HAP-1 (cell line): ENCODE measurements around the gene CRACR2B.

Experiments
- DNase-seq, 2 experiments: peaks; one replicate each; pipeline ENCODE4 v3.0.0-alpha.2; 2016 to 2020; ENCODE audit warnings: low spot score in 2 of 2
- H3K27me3 ChIP-seq: fragments of 250-450 bp; sonication (Bioruptor Pico); 2 replicates; pipeline ENCODE4 v1.5.1; 2020; ENCODE audit warnings: low read depth, mild to moderate bottlenecking, moderate library complexity
- H3K36me3 ChIP-seq: fragments of 250-450 bp; sonication (Bioruptor Pico); replicated peaks from 2 replicates; pipeline ENCODE4 v1.5.1; 2020; ENCODE audit warnings: mild to moderate bottlenecking
- H3K4me1 ChIP-seq: fragments of 250-450 bp; sonication (Bioruptor Pico); 2 replicates; pipeline ENCODE4 v1.5.1; 2020; ENCODE audit warnings: mild to moderate bottlenecking
- H3K4me3 ChIP-seq: fragments of 250-450 bp; sonication (Bioruptor Pico); 2 replicates; pipeline ENCODE4 v1.5.1; 2020; ENCODE audit warnings: mild to moderate bottlenecking, moderate library complexity
- H3K9me3 ChIP-seq: fragments of 250-450 bp; sonication (Bioruptor Pico); 2 replicates; pipeline ENCODE4 v1.5.1; 2020; ENCODE audit warnings: mild to moderate bottlenecking, moderate library complexity
- in situ Hi-C: fragments of 300-500 bp; cut with MboI; formaldehyde crosslinking; loops from 3 replicates; pipeline ENCODE4 v1.14.3; 2020; ENCODE audit warnings: low sequenced_read_pairs, inconsistent platforms, mixed read lengths

The CRACR2B gene

DNA sequence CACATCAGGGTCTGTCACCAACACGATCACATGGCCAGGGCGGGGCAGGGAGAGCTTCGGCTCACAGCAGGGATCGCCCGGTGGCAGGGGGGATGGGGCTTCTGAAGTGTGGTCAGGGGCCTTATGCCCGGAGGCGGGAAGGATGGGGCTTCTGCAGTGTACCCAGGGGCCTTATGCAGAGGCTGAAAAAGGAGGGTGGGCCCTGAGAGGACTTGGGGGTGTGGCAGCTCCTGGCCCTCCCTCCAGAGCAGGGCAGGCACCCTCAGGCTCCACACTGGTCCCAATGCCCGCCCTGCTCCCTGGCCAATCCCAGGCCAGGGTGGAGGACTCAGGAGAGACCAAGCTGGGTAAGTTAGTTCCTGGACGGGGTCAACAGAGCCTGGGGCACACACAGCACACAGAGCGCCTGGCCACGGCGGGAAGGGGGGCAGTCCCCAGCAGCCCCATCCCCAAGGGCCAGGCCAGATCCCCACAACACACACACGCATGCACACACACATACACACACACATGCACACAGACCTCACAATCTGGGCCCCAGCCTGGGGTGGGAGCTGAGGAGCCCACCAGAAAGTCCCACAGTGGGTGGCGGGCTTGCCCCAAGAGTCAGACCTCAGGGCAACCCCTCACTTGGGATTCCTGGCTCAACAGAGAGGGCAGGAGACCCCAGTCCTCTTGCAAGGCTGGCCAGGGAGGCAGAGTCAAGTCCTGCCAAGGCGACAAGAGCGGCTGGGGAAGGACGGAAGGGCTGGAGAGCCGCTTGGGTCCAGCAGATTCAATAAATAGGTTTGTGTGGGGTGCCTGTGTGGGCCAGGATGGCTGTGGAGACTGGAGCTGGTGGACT, 36.8 kb upstream of the CRACR2B start:
- in situ Hi-C loops: no loop called here
- no peaks in the 10 kb centered on the region for H3K27me3 ChIP-seq
- no peak overlapping the region for H3K4me3 ChIP-seq
- peaks cover 24% of the 10 kb centered on the region for H3K36me3 ChIP-seq
- H3K4me1 ChIP-seq: peaks cover 3% of the 10 kb centered on the region
- no peaks in the 10 kb centered on the region for H3K9me3 ChIP-seq
- peak in 1 of 2 experiments; percentile 53 for DNase-seq

GRCh38 chr11:791658-792534, 35.8 kb upstream of the CRACR2B start:
- Histone ChIP-seq H3K36me3 (peaks cover 24% of the 10 kb centered on the region), H3K4me1 (peaks cover 11% of the 10 kb centered on the region), H3K4me3 (no peak overlapping the region), H3K9me3 (no peaks in the 10 kb centered on the region), H3K27me3 (no peaks in the 10 kb centered on the region)
- in situ Hi-C loops: no loop called here
- no peak for DNase-seq

DNA sequence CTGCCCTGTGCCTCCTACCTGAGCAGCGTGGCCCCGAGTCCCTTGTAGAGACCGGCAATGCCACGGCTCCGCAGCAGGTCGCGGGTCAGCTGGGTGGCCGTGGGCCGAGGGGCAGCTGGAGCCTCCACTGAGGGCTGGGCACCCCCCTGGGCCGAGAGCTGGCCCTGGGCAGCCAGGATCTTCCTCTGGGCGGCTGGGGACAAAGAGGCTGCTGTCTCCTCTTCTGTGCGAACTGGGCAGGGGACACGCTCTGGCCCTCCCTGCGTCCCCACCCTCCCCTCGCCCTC, 35.2 kb upstream of the CRACR2B start:
- peaks cover 24% of the 10 kb centered on the region for H3K36me3 ChIP-seq
- H3K4me1 ChIP-seq: peaks cover 12% of the 10 kb centered on the region
- in situ Hi-C loops: no loop called here
- no peak for DNase-seq
- no peak overlapping the region for H3K4me3 ChIP-seq
- H3K9me3 ChIP-seq: no peaks in the 10 kb centered on the region
- H3K27me3 ChIP-seq: no peaks in the 10 kb centered on the region

DNA sequence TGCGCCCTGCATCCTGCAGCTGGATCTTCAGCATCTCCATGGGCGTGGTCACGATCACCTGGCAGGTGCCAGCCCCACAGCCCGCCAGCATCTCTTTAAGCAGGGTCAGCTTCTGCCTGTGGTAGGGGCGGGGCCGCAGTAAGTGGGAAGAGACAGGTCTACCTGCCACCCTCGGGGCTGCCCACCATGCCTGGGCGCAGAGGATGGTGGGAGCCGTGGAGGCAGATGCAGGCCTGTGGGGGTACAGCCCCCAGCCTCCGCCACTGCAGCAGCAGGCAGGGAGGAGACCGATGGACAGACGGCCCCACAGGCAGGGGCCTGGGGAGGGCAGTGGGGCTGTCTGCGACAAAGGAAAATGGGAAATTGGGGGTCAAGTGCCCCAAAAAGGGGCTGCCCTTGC, 34.8 kb upstream of the CRACR2B start:
- Histone ChIP-seq H3K9me3 (no peaks in the 10 kb centered on the region), H3K4me3 (no peak overlapping the region), H3K36me3 (peaks cover 24% of the 10 kb centered on the region), H3K27me3 (no peaks in the 10 kb centered on the region), H3K4me1 (peaks cover 12% of the 10 kb centered on the region)
- DNase-seq: no peak
- in situ Hi-C loops: no loop called here

GRCh38 chr11:793556-793955, 34.2 kb upstream of the CRACR2B start:
- no peak for DNase-seq
- Histone ChIP-seq H3K27me3 (no peaks in the 10 kb centered on the region), H3K36me3 (peaks cover 24% of the 10 kb centered on the region), H3K4me1 (peaks cover 12% of the 10 kb centered on the region), H3K9me3 (no peaks in the 10 kb centered on the region), H3K4me3 (no peak overlapping the region)
- in situ Hi-C loops: no loop called here

GRCh38 chr11:794013-794765, 33.5 kb upstream of the CRACR2B start:
- in situ Hi-C loops: no loop called here
- Histone ChIP-seq H3K9me3 (no peaks in the 10 kb centered on the region), H3K36me3 (peaks cover 27% of the 10 kb centered on the region), H3K27me3 (no peaks in the 10 kb centered on the region), H3K4me1 (peaks cover 12% of the 10 kb centered on the region), H3K4me3 (no peak overlapping the region)
- DNase-seq: no peak

GRCh38 chr11:794766-795633, 32.7 kb upstream of the CRACR2B start:
- in situ Hi-C loops: no loop called here
- no peak overlapping the region for H3K4me3 ChIP-seq
- DNase-seq: no peak
- no peaks in the 10 kb centered on the region for H3K9me3 ChIP-seq
- H3K36me3 ChIP-seq: peaks cover 35% of the 10 kb centered on the region
- peaks cover 12% of the 10 kb centered on the region for H3K4me1 ChIP-seq
- no peaks in the 10 kb centered on the region for H3K27me3 ChIP-seq

- peak overlapping the region; percentile 80 for H3K4me3 ChIP-seq
- in situ Hi-C loops: no loop called here
Measured at GRCh38 chr11:795634-796564, 31.8 kb upstream of the CRACR2B start.

GRCh38 chr11:796565-797295, 31.0 kb upstream of the CRACR2B start:
- Histone ChIP-seq H3K36me3 (peaks cover 40% of the 10 kb centered on the region), H3K9me3 (no peaks in the 10 kb centered on the region), H3K4me3 (peak overlapping the region; percentile 80), H3K4me1 (peaks cover 12% of the 10 kb centered on the region), H3K27me3 (no peaks in the 10 kb centered on the region)
- no peak for DNase-seq
- in situ Hi-C loops: no loop called here

More at GRCh38 chr11:795634-796564, 31.8 kb upstream of the CRACR2B start:
- H3K4me1 ChIP-seq: peaks cover 12% of the 10 kb centered on the region
- no peaks in the 10 kb centered on the region for H3K9me3 ChIP-seq
- H3K36me3 ChIP-seq: peaks cover 40% of the 10 kb centered on the region
- peak in 1 of 2 experiments; percentile 81 for DNase-seq
- H3K27me3 ChIP-seq: no peaks in the 10 kb centered on the region

DNA sequence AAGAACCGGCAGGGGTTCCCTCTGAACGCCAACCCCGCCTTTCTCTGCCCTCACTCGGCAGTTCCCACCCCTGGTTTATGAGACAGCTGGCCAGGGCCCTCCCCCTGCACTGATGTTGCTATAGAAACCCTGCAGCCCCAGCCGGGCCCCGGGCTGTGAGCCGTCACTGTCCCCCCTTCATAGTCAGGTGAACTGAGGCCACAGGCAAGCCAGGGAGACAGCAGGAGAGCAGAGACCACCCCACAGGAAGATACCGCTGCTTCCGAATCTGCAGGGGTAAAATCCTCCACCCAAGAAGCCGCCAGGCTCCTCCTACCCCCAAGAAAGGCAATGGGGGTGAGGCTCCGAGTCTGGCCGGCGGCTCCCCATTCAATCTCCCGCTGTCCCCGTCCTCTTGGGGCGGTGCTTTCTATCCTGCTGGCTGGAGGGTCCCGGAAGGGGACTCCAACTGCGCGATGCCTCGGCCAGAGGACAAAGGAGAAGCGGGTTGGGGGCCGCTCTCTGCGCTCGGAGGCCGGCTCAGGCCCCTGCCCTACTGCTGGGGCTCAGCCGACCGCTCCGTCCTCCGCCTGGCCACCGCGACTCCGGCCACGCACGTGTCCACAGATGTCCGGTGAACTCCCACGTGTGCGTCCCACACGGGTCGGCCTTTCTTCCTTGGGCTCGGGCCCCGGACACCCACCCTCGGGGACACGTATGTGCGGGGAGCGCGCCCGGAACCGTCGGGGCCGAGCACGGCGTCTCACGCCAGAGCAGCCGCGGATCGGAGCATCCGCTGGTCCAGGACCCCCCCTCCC, 30.2 kb upstream of the CRACR2B start:
- Histone ChIP-seq H3K36me3 (peaks cover 45% of the 10 kb centered on the region), H3K4me3 (peak overlapping the region; percentile 80), H3K4me1 (peaks cover 12% of the 10 kb centered on the region), H3K27me3 (no peaks in the 10 kb centered on the region), H3K9me3 (no peaks in the 10 kb centered on the region)
- DNase-seq: peak; percentile 80 to 88
- in situ Hi-C loops: no loop called here

- peak; percentile 69 to 89 for DNase-seq
- in situ Hi-C loops: no loop called here
- Histone ChIP-seq H3K36me3 (peaks cover 48% of the 10 kb centered on the region), H3K27me3 (no peaks in the 10 kb centered on the region), H3K4me1 (peaks cover 12% of the 10 kb centered on the region), H3K4me3 (peak within 1 kb of the TSS; percentile 80), H3K9me3 (no peaks in the 10 kb centered on the region)
Measured at GRCh38 chr11:798093-798713, 29.5 kb upstream of the CRACR2B start, which contains the start of gene SLC25A22. Gene SLC25A22, minus strand, starts transcription at chr11:798281. Its CDS starts 3,275 bp downstream, at chr11:795006.
